NCI-H748 (cell line): ENCODE results near the gene POLD1.
"Not testable (repeated sequence)": the region's sequence is repeated elsewhere in the genome, so short reads cannot be mapped to it uniquely, and the experiment has no call there.

ENCODE experiments used
- DNase-seq: peaks from one replicate; lab custom pipeline; 2025; ENCODE audit not compliant: unreplicated experiment; lab: John Stamatoyannopoulos, UW

POLD1 gene

DNA sequence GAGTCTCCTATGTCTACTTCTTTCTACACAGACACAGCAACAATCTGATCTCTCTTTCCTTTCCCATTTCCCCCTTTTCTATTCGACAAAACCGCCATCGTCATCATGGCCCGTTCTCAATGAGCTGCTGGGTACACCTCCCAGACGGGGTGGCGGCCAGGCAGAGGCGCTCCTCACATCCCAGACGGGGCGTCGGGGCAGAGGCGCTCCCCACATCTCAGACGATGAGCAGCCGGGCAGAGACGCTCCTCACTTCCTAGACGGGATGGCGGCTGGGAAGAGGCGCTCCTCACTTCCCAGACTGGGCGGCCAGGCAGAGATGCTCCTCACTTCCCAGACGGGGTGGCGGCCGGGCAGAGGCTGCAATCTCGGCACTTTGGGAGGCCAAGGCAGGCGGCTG, 6.8 kb downstream of the POLD1 start:
- not testable (repeated sequence) for DNase-seq

DNA sequence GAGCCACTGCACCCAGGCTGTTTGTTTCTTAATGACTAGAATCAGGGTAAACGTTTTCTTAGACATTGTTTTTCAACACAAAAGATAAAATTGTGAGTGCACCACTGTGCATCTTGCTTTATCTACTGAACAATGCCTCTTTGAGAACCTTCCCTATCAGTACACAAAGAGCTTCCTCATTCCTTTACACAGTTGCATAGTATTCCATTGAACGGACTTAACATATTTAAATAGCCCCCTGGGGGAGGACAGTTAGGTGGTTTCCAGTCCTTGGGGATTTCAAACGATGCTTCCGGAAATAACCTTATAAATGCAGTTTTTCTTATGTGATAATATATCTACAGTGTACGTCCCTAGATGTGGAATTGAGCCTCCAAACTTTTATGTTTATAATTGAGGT, 8.6 kb downstream of the POLD1 start:
- no peak for DNase-seq

DNA sequence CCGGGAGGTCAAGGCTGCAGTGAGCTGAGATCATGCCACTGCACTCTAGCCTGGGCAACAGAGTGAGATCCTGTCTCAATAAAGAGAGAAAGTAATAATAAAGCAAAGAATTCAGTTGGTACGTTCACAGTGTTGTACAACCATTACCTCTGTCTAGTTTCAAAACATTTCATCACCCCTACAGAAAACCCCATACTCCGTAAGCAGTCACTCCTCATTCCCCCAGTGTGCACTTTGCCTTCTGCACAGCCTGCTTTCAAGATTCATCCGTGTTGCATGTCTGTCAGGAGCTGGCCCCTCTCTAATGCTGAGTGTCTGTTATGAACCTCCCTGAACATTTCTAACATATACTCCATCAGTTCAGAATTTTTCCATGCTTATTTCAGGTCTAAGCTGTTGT, 9.4 kb downstream of the POLD1 start:
- DNase-seq = no peak

DNA sequence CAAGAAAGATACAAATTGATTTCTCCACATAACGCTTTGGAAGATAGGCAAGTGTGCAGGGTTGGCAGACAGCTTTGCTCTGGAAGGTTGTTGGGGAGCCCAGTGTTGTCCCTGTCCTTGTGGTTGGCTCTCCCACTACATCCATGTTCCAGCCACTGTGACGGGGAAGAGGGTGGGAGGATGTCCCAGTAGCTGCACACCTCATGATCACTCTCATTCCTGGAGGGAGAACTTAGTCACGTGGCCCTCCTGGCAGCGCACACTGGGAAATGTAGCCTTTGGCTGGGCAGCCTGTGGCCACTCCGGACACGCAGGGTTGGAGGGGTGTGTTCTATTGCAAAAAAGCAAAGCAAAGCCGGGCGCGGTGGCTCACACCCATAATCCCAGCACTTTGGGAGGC, 9.9 kb downstream of the POLD1 start:
- DNase-seq = no peak

DNA sequence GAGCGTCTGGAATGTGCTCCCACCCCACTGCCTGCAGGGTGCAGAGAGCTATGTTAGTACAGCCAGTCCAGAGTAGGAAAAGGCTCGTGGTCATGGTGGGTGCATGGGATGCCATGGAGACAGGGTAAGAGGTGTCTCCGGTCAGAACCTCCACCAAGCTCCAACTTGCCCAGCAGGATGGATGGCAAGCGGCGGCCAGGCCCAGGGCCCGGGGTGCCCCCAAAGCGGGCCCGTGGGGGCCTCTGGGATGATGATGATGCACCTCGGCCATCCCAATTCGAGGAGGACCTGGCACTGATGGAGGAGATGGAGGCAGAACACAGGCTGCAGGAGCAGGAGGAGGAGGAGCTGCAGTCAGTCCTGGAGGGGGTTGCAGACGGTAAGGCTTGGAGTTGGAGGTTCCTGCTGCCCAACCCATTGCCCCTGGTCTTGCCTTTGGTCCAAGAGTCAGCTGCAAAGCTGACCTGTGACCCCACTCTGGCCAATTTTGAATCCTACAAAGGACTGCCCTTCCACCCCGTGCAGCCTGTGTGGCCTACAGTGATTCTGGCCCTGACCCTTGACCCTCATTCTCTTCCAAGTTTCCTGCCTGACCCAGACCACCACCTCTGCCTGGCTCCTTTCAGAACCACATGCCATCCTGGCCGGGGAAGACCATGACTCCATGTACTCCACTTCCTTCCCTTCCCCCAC, 14.7 kb downstream of the POLD1 start:
- no peak for DNase-seq

DNA sequence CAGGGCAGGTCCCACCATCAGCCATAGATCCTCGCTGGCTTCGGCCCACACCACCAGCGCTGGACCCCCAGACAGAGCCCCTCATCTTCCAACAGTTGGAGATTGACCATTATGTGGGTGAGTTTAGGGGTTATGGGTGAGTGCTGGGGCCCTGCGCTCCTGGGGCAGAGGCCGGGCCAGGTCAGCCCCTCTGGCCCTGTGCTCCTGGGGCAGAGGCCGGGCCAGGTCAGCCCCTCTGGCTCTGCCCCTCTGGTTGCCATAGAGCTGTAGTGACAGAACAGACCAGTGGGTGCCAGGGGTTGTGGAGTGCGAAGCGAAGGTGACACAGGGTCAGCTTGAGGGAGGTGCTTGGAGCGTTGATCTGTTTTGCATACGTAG, 15.2 kb downstream of the POLD1 start:
- no peak for DNase-seq

DNA sequence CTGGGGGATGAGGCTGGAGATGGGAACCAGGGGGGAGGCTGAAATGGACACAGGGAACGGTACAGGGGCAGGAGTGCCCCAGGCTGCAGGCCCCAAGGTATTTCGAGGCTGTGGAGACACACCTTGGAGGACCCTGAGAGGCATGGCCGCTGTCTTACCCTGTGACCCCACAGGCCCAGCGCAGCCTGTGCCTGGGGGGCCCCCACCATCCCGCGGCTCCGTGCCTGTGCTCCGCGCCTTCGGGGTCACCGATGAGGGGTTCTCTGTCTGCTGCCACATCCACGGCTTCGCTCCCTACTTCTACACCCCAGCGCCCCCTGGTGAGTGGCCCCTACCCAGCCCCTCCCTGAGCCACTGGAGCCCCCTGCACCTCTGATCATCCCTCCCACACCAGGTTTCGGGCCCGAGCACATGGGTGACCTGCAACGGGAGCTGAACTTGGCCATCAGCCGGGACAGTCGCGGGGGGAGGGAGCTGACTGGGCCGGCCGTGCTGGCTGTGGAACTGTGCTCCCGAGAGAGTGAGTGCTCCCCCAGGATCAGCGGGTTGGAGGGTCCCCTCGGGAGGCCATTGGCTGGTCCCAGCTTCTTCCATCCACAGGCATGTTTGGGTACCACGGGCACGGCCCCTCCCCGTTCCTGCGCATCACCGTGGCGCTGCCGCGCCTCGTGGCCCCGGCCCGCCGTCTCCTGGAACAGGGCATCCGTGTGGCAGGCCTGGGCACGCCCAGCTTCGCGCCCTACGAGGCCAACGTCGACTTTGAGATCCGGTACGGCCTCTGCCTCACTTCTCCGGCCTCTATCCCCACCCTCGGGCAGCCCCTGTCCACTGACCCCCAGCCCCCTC, 17.7 kb downstream of the POLD1 start:
- no peak for DNase-seq

DNA sequence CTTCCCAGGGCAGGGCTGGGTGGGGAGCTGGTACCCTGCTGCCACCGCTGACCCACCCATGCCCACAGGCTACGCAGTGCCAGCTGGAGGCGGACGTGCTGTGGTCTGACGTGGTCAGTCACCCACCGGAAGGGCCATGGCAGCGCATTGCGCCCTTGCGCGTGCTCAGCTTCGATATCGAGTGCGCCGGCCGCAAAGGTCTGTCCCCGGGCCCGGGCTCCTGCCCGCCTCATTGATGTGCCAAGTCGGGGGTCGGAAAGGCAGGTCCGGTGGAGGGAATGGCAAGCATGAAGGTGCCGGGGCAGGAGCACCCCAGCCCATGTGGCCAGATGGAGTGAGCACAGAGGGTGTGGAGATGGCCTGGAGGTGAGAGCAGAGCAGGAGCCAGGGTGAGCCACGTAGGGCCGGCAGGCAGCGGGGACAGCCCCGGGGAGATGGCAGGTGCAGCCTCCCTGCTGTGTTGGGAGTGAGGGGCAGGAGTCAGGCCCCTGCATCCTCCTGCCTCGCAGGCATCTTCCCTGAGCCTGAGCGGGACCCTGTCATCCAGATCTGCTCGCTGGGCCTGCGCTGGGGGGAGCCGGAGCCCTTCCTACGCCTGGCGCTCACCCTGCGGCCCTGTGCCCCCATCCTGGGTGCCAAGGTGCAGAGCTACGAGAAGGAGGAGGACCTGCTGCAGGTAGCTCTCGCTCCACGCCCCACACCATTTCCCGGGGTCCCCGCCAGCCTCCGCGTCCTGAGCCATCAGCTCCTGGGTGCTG, 18.6 kb downstream of the POLD1 start:
- no peak for DNase-seq

DNA sequence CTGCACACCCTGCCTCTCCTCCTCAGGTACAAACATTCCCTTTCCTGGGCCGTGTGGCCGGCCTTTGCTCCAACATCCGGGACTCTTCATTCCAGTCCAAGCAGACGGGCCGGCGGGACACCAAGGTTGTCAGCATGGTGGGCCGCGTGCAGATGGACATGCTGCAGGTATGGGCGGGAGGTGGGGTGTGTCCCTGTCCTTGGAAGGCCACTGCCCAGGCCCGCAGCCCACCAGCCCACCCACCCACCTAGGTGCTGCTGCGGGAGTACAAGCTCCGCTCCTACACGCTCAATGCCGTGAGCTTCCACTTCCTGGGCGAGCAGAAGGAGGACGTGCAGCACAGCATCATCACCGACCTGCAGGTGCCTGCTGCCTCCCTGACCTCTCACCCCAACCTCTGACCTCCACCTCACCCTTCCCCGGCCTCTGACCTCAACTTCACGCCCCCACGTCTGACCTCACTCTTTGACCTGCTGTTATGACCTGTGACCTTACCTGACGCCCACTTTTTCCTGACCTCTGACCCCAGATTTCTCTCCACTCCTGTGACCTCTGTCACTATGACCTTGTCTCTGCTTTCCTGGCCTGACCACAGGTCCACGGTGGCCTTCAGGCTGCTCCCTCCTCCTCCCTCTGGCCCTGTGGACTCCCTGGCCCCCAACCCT, 22.1 kb downstream of the POLD1 start:
- DNase-seq = no peak

DNA sequence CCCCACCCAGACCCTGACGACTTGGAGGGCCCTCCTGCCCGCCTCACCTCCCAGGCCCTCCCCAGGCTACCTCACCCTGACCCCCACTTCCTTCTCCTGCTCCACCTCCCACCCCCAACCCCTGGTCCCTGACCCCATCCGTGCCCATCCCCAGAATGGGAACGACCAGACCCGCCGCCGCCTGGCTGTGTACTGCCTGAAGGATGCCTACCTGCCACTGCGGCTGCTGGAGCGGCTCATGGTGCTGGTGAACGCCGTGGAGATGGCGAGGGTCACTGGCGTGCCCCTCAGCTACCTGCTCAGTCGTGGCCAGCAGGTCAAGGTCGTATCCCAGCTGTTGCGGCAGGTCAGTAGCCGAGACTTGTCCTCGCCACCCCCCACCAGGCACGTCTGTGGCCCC, 22.7 kb downstream of the POLD1 start:
- no peak for DNase-seq

DNA sequence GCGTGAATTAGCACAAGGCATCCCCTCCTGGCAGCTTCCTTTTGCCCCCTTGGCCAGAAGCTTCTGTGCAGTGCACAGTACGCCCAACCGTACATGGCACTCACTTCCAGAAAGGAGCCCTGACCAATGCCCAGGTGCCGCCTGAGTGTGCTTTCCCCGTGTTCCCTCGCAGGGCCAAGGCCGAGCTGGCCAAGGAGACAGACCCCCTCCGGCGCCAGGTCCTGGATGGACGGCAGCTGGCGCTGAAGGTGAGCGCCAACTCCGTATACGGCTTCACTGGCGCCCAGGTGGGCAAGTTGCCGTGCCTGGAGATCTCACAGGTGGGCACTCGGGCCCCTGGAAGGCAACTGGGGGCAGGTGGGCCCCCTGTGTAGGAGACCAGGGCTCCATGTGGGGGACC, 25.2 kb downstream of the POLD1 start:
- DNase-seq = no peak

DNA sequence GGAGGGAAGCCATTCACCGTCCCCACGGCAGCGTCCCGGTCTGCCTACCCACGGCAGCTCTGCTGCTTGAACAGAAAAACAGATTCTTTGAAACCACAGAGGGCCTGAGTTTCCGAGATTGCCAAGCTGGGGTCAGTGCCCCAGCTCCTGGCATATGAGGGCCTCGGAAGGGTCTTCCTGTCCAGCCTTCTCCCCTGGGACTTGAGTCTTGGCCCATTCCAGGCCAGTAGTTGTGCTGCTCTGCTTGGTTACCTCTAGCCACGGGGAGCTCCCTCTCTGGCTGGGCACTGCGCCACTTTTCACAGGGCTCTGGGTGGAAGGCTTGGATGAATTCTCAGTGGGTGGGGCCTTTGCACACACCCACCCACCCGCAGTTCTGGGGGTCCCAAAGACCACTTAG, 26.0 kb downstream of the POLD1 start:
- DNase-seq = no peak

DNA sequence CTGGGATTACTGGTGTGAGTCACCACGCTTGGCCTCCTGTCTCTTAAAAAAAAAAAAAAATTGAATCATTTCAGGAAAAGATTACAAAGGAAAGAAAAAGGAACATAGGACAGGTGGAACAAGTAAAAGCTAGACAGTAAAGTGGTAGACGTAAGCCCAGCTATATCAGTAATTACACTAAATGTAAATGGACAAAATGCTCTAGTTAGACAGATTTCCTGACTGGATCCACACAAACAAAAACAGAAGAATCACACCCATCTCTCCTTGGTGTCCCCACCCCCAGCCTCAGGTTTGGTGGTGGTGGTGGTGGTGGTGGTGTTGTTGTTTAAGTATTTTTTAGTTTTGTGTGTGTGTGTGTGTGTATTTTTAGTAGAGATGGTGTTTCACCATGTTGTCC, 28.3 kb downstream of the POLD1 start:
- DNase-seq = no peak

DNA sequence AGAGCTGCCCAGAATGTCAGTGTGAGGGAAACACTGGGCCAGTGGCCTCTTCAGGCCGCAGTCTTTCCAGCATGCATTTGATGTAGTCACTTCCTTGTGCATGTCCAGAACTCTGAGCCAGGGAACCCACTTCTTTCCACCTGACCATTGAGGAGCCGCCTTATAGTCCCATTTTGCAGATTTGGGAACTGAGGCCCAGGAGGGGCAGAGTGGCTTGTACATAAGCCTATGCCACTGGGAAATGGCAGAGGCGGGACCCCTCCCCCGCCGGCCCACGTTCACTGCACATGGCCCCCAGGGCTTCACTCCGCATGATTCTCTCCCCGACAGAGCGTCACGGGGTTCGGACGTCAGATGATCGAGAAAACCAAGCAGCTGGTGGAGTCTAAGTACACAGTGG, 28.9 kb downstream of the POLD1 start:
- no peak for DNase-seq

DNA sequence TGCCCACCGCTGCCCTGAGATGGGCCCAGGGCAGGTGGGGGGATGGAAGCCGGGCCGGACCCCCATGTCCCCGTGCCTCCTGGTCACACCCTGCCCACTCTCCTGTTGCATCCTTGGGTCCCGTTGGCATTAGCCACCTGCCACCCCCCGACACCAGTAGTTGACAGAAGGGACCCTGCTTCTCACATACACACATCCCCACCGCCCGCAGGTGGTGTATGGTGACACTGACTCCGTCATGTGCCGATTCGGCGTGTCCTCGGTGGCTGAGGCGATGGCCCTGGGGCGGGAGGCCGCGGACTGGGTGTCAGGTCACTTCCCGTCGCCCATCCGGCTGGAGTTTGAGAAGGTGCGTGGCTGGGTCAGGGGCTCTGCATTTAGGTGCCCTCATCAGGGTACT, 29.4 kb downstream of the POLD1 start:
- no peak for DNase-seq

DNA sequence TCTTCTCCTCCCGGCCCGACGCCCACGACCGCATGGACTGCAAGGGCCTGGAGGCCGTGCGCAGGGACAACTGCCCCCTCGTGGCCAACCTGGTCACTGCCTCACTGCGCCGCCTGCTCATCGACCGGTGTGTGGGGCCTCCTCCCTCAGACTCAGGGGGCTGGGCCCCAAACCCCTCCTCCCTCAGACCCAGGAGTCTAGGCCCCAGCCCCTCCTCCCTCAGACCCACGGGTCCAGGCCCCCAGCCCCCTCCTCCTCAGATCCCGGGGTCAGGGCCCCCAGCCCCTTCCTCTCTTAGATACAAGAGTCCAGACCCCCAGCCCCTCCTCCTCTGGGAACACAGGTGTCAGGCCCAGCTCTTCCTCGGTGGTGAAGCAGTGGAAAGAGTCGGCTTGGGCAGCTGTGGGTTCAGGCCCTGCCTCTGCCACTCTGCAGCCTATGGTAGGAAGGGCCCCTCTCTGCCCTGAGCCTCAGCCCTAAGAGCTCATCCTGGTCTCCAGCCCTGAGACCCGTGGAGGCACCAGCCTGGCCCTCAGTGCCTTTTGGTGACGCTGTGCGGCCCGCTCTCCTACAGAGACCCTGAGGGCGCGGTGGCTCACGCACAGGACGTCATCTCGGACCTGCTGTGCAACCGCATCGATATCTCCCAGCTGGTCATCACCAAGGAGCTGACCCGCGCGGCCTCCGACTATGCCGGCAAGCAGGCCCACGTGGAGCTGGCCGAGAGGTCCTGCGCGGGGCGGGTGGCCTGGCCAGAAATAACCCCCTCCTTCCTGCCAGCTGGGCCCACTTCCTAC, 30.9 kb downstream of the POLD1 start:
- DNase-seq = peak; percentile 54

DNA sequence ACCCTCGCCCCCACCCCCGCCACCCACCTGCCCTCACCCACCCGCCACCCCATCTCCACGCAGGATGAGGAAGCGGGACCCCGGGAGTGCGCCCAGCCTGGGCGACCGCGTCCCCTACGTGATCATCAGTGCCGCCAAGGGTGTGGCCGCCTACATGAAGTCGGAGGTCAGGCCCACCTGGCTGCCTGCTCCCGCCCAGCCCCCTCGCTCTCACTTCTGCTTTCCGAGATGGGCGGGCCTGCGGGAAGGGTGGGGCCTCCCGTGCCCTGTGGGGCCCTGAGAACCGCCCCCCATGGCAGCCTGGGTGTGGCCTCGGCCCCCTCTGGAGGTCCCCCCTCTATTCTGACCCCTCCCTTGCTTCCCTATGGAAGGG, 31.5 kb downstream of the POLD1 start:
- no peak for DNase-seq

DNA sequence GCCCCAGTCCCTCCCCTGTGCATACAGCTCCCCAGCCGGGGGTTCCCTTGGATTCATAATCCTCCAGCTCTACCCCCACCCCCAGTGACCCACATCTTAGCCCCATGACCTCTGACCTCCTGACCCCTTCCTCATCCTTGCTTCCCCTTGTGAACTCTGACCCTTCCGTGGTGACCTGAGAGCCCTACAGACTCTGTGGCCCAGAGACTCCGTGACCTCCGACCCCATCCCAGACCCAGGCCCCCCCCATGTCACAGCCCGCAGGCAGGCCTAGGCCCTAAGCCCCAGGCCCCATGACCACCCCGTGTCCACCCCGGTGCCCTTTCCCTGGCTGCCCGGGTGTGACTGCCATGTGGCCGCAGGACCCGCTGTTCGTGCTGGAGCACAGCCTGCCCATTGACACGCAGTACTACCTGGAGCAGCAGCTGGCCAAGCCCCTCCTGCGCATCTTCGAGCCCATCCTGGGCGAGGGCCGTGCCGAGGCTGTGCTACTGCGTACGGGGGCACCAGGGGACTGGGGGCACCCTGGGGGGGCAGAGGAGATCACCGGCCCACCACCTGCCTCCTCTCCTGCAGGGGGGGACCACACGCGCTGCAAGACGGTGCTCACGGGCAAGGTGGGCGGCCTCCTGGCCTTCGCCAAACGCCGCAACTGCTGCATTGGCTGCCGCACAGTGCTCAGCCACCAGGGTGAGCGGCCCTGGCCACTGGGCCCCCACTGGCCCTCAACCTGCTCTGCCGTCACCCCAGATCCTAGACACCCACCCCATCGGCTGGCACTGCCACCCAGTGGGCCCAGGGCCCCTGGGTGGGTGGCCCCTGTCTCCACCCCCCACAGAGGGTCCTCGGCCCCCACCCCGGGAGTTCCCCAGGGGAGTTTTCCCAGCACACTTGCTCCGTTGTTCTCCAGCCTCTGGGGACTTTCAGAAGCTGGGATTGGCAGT, 32.2 kb downstream of the POLD1 start:
- no peak for DNase-seq
